Loucy (cell line): ENCODE measurements around the gene PHTF1.

Source experiments
- CTCF ChIP-seq: fragments of 200-600 bp; sonication (generic); conservative IDR thresholded peaks from 2 replicates; pipeline ENCODE4 v1.5.1; 2014; ENCODE audit warnings: mild to moderate bottlenecking, antibody characterized with exemption, low read length
- EZH2phosphoT487 ChIP-seq: fragments of 200-600 bp; IDR thresholded peaks from 2 replicates; pipeline ENCODE4 v1.6.1; 2018; ENCODE audit warnings: antibody characterized with exemption, mild to moderate bottlenecking, moderate library complexity, borderline replicate concordance

DNA sequence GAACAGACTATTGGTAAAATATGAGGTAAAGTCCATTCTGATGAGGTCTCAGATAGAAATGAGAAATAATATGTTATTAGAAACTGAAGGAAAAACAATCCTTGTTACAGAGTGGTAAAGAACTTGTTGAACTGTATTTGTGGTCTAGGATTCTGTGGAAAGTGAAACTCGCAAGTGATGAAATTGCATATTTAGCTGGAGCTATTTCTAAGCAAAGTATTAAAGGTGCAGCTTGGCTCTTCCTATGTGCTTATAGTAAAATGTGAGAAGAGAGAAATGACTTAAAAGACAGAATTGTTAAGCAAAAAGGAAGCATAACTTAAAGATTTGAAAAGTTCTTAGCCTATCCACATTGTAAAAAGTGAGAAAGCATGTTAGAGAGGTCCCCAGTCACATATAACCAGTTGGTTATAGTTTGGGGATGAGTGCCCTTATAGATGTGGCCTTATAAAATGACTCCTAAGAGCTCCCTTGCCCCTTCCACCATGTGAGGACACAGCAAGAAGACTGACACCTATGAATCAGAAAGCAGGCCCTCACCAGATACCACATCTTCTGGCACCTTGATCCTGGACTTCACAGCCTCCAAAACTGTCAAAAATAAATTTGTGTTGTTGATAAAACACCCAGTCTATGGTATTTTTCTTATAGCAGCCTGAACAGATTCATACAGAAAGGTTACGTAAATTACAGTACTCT, 24.8 kb downstream of the PHTF1 start:
- TF ChIP-seq CTCF (no peak), EZH2phosphoT487 (no peak)
